ENCODE data around the gene ILRUN. TPM values are rescaled to one million over a fixed set of nuclear protein-coding genes. Genes with fewer than 3 reads are reported as not detected.

The ILRUN gene
- total and polyA plus RNA-seq, 10 donors = 14.6 to 75.5 (median 58.2) TPM

- H3K4me1 ChIP-seq = peaks cover 0 to 20% (median 10%) of the 10 kb centered on the region in 6 donors
- no peak for TF ChIP-seq POLR2AphosphoS5 (IDR thresholded peaks at IDR 0.05)
- TF ChIP-seq POLR2A (IDR thresholded peaks at IDR 0.05) = no peak
- TF ChIP-seq, protein P1, sequence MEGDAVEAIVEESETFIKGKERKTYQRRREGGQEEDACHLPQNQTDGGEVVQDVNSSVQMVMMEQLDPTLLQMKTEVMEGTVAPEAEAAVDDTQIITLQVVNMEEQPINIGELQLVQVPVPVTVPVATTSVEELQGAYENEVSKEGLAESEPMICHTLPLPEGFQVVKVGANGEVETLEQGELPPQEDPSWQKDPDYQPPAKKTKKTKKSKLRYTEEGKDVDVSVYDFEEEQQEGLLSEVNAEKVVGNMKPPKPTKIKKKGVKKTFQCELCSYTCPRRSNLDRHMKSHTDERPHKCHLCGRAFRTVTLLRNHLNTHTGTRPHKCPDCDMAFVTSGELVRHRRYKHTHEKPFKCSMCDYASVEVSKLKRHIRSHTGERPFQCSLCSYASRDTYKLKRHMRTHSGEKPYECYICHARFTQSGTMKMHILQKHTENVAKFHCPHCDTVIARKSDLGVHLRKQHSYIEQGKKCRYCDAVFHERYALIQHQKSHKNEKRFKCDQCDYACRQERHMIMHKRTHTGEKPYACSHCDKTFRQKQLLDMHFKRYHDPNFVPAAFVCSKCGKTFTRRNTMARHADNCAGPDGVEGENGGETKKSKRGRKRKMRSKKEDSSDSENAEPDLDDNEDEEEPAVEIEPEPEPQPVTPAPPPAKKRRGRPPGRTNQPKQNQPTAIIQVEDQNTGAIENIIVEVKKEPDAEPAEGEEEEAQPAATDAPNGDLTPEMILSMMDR (IDR thresholded peaks at IDR 0.05 in 8 of 11, conservative IDR thresholded peaks at IDR 0.05 in 3 of 11) = no peak
- 86 to 94% (median 88%) methylated on average over 3 of the region's 3 CpGs for WGBS, 5 donors
- no peaks in the 10 kb centered on the region for H3K27me3 ChIP-seq (replicated peaks in 1 of 7)
- H3K4me3 ChIP-seq = no peak overlapping the region
- H3K36me3 ChIP-seq = no peaks in the 10 kb centered on the region
- no peak for DNase-seq
- intact Hi-C loops (cut with DNase I; ENCODE audit: low total_unique reads) = loop anchor here (10.0 kb wide), 1 partner anchor 50 kb away; the partner anchor contains the start of gene SNRPC
- no peak overlapping the region for H3K27ac ChIP-seq
- no peaks in the 10 kb centered on the region for H3K9me3 ChIP-seq
These were observed 8.7 kb upstream of the ILRUN start for GRCh38 chr6:34705241-34705640.

- TF ChIP-seq POLR2A (IDR thresholded peaks at IDR 0.05) (no peak), POLR2AphosphoS5 (IDR thresholded peaks at IDR 0.05) (no peak)
- TF ChIP-seq, protein P1 (IDR thresholded peaks at IDR 0.05 in 8 of 11, conservative IDR thresholded peaks at IDR 0.05 in 3 of 11) = no peak
- Histone ChIP-seq H3K4me1 (peaks cover 0 to 10% (median 8%) of the 10 kb centered on the region in 6 donors), H3K36me3 (no peaks in the 10 kb centered on the region), H3K9me3 (no peaks in the 10 kb centered on the region), H3K27me3 (replicated peaks in 1 of 7) (no peaks in the 10 kb centered on the region), H3K4me3 (no peak overlapping the region), H3K27ac (no peak overlapping the region)
- intact Hi-C loops (cut with DNase I; ENCODE audit: low total_unique reads) = loop anchor here (10.0 kb wide), 1 partner anchor 54 kb away; the partner anchor contains the start of gene SNRPC
- DNase-seq = no peak
- WGBS, 5 donors = 84 to 95% (median 91%) methylated on average over 9 of the region's 9 CpGs
These were observed 4.6 kb upstream of the ILRUN start for GRCh38 chr6:34701199-34701598.

DNA sequence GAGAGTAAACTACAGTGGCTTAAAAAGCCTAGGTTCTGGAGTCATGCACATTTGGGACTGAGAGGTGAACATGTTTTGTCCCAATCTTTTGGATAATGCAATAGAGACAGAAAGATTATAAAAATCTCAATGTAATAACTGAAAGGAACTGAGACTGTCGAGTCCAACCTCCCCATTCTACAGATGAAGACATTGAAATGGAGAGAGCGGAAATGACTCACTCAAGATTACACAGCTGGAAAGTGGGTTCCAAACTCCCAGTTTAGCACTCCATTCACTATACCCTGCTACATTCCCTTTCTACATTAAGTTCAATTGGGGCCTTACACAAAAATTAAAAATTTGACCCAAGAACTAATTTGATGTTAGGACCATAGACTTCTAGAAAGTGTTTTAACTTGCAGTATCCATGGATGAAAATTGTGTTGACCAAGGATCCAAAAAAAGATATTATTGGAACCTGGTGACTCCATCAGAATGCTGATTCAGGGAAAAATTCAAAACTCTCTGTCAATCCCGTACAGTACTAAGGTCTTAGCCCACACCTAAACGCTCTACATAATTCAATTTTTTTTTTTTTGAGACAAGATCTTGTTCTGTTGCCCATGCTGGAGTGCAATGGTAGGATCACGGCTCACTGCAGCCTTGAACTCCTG, 1.5 kb upstream of the ILRUN start:
- Histone ChIP-seq H3K36me3 (no peaks in the 10 kb centered on the region), H3K27me3 (replicated peaks in 1 of 7) (no peaks in the 10 kb centered on the region), H3K4me1 (peaks cover 24 to 42% (median 38%) of the 10 kb centered on the region in 6 donors), H3K4me3 (peak overlapping the region in 3 of 8 donors; percentile 55 to 85 (median 85)), H3K9me3 (no peaks in the 10 kb centered on the region), H3K27ac (peak overlapping the region in 4 of 8 donors; percentile 15 to 96 (median 95))
- DNase-seq = no peak
- 85 to 93% (median 92%) methylated on average over 5 of the region's 5 CpGs for WGBS, 5 donors
- intact Hi-C loops (cut with DNase I; ENCODE audit: low total_unique reads) = no loop called here
- TF ChIP-seq POLR2AphosphoS5 (IDR thresholded peaks at IDR 0.05) = no peak

DNA sequence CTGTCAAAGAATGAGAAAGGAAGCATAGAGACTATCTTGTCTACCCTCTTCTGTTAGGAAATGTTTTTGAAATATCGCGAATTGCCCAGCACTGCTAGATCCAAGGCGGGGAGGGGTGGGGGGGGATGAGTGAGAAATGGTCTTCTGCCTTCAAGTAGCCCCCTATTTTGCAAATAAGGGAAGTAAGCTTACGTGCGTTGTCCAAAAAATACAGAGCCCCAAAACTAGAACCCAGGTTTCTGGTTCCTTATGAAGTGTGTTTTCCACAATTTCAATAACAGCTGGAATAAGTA, 923 bp upstream of the ILRUN start:
- peak overlapping the region; percentile 55 to 93 (median 87) for H3K4me3 ChIP-seq
- DNase-seq = no peak
- H3K27ac ChIP-seq = peak overlapping the region; percentile 94 to 96 (median 95)
- H3K36me3 ChIP-seq = no peaks in the 10 kb centered on the region
- intact Hi-C loops (cut with DNase I; ENCODE audit: low total_unique reads) = no loop called here
- peaks cover 24 to 47% (median 43%) of the 10 kb centered on the region in 6 donors for H3K4me1 ChIP-seq
- WGBS, 5 donors = 39 to 54% (median 46%) methylated on average over 5 of the region's 5 CpGs
- TF ChIP-seq POLR2A (IDR thresholded peaks at IDR 0.05) (no peak), POLR2AphosphoS5 (IDR thresholded peaks at IDR 0.05) (no peak)
- TF ChIP-seq, protein P1 (IDR thresholded peaks at IDR 0.05 in 8 of 11, conservative IDR thresholded peaks at IDR 0.05 in 3 of 11) = no peak
- no peaks in the 10 kb centered on the region for H3K9me3 ChIP-seq
- H3K27me3 ChIP-seq (replicated peaks in 1 of 7) = no peaks in the 10 kb centered on the region

Measured in spleen (tissue), 11 donors.